ENCODE results near the gene NPC2. TPM values are rescaled to one million over a fixed set of nuclear protein-coding genes. Genes with fewer than 3 reads are reported as not detected.

Gene NPC2
- total RNA-seq, 1 donor from 2014 or later, result 191 TPM

- DNase-seq (ENCODE audit: low read depth) (peak; percentile 80), FAIRE-seq (no peak)
- Histone ChIP-seq H3K27me3 (ENCODE audit: control insufficient read depth, insufficient read depth, low read length) (no peaks in the 10 kb centered on the region), H3K36me3 (ENCODE audit: control insufficient read depth, insufficient read depth, low read length) (no peaks in the 10 kb centered on the region), H3K4me3 (ENCODE audit: low read depth, low read length) (no peak overlapping the region)
- TF ChIP-seq CTCF (IDR thresholded peaks at IDR 0.05; ENCODE audit: insufficient read depth, low read length, severe bottlenecking), result no peak
Observed at GRCh38 chr14:74510959-74511409, 17.9 kb upstream of the NPC2 start.

GRCh38 chr14:74510223-74510931, 17.3 kb upstream of the NPC2 start:
- no peak overlapping the region for H3K4me3 ChIP-seq (ENCODE audit: low read depth, low read length)
- TF ChIP-seq CTCF (IDR thresholded peaks at IDR 0.05; ENCODE audit: insufficient read depth, low read length, severe bottlenecking), result no peak
- DNase-seq (ENCODE audit: low read depth), result peak; percentile 41
- no peaks in the 10 kb centered on the region for H3K36me3 ChIP-seq (ENCODE audit: control insufficient read depth, insufficient read depth, low read length)
- no peaks in the 10 kb centered on the region for H3K27me3 ChIP-seq (ENCODE audit: control insufficient read depth, insufficient read depth, low read length)
- no peak for FAIRE-seq

GRCh38 chr14:74509587-74510222, 16.6 kb upstream of the NPC2 start:
- TF ChIP-seq CTCF (IDR thresholded peaks at IDR 0.05; ENCODE audit: insufficient read depth, low read length, severe bottlenecking), result no peak
- DNase-seq (ENCODE audit: low read depth) (no peak), FAIRE-seq (no peak)
- Histone ChIP-seq H3K36me3 (ENCODE audit: control insufficient read depth, insufficient read depth, low read length) (no peaks in the 10 kb centered on the region), H3K4me3 (ENCODE audit: low read depth, low read length) (no peak overlapping the region), H3K27me3 (ENCODE audit: control insufficient read depth, insufficient read depth, low read length) (no peaks in the 10 kb centered on the region)

GRCh38 chr14:74508844-74509428, 15.8 kb upstream of the NPC2 start:
- H3K27me3 ChIP-seq (ENCODE audit: control insufficient read depth, insufficient read depth, low read length), result no peaks in the 10 kb centered on the region
- FAIRE-seq, result no peak
- no peaks in the 10 kb centered on the region for H3K36me3 ChIP-seq (ENCODE audit: control insufficient read depth, insufficient read depth, low read length)
- no peak overlapping the region for H3K4me3 ChIP-seq (ENCODE audit: low read depth, low read length)
- DNase-seq (ENCODE audit: low read depth), result no peak
- no peak for TF ChIP-seq CTCF (IDR thresholded peaks at IDR 0.05; ENCODE audit: insufficient read depth, low read length, severe bottlenecking)

- DNase-seq (ENCODE audit: low read depth) (no peak), FAIRE-seq (no peak)
- peak; percentile 46 for TF ChIP-seq CTCF (IDR thresholded peaks at IDR 0.05; ENCODE audit: insufficient read depth, low read length, severe bottlenecking)
- Histone ChIP-seq H3K4me3 (ENCODE audit: low read depth, low read length) (no peak overlapping the region), H3K27me3 (ENCODE audit: control insufficient read depth, insufficient read depth, low read length) (no peaks in the 10 kb centered on the region), H3K36me3 (ENCODE audit: control insufficient read depth, insufficient read depth, low read length) (no peaks in the 10 kb centered on the region)
Observed at GRCh38 chr14:74508292-74508731, 15.2 kb upstream of the NPC2 start.
